Adrenal gland (tissue), 12 donors: ENCODE measurements around the gene SLC29A1. TPM values are rescaled to one million over a fixed set of nuclear protein-coding genes. Genes with fewer than 3 reads are reported as not detected.
A peak's percentile ranks its signal among the peaks of the same experiment; 100 is the strongest.

Experiments used
- DNase-seq, 7 donors: peaks; one replicate each; pipeline ENCODE4 v3.0.0-alpha.2; 2019 to 2020
- H3K27ac ChIP-seq, 5 donors: fragments of 200-600 bp; sonication (generic) in 4 of 5; 1 replicate in 3 of 5; 2 replicates in 2 of 5; pipeline versions ENCODE4 v1.5.1 to v1.8.0; 2016 to 2020; ENCODE audit warnings: mild to moderate bottlenecking in 1 of 5
- H3K27me3 ChIP-seq: fragments of 200-600 bp; 2 replicates; pipeline ENCODE4 v1.8.0; 2021
- H3K36me3 ChIP-seq, 2 donors: fragments of 200-600 bp; replicated peaks in 1 of 2; 1 replicate in 1 of 2; 2 replicates in 1 of 2; pipeline versions ENCODE4 v1.5.1 to v1.8.0; 2018 to 2022
- H3K4me1 ChIP-seq, 2 donors: fragments of 200-600 bp; replicated peaks in 1 of 2; 1 replicate in 1 of 2; 2 replicates in 1 of 2; pipeline versions ENCODE4 v1.5.1 to v1.8.0; 2018 to 2021
- H3K4me3 ChIP-seq, 4 donors: fragments of 200-600 bp; sonication (generic) in 3 of 4; one replicate each; pipeline ENCODE4 v1.5.1; 2016 to 2018
- H3K9me3 ChIP-seq, 3 donors: fragments of 200-600 bp; sonication (generic) in 1 of 3; replicated peaks in 1 of 3; 1 replicate in 2 of 3; 2 replicates in 1 of 3; pipeline versions ENCODE4 v1.5.1 to v1.8.0; 2016 to 2021
- CTCF ChIP-seq, 6 experiments: fragments of 450-650 bp in 4 of 6; fragments of 200-600 bp in 2 of 6; sonication (generic) in 1 of 6; IDR thresholded peaks; 1 replicate in 5 of 6; 2 replicates in 1 of 6; pipeline versions ENCODE4 v1.5.1 to v1.8.0; 2016 to 2021; ENCODE audit warnings: antibody characterized with exemption in 6 of 6, mild to moderate bottlenecking in 2 of 6, moderate library complexity in 1 of 6
- POLR2A ChIP-seq, 2 donors: fragments of 450-650 bp; IDR thresholded peaks; one replicate each; pipeline ENCODE4 v1.6.1; 2017; ENCODE audit warnings: antibody characterized with exemption in 2 of 2, mild to moderate bottlenecking in 2 of 2, moderate library complexity in 1 of 2
- WGBS, 4 donors: extraction: QIAGEN DNeasy Blood & Tissue Kit in 2 of 4; methylation state at CpG; one replicate each; pipeline versions ENCODE4 v1.1.5 to v1.1.7; 2013 to 2017; 5-methylcytosine and 5-hydroxymethylcytosine counted together
- intact Hi-C, 2 donors: fragments of 100-400 bp; cut with DNase I; formaldehyde crosslinking; loops; one replicate each; pipeline versions ENCODE4 v1.14.1 to v1.15.0; 2022 to 2023
- polyA plus RNA-seq, 3 donors: library from polyadenylated mRNA; stranded (reverse); fragments of 200-250 nt in 2 of 3; fragments of 350-450 nt in 1 of 3; fragmentation: Illumina TruSeq in 1 of 3; extraction: RNeasy Lipid Tissue Mini Kit (QIAGEN cat#74804) in 1 of 3; gene quantifications; one replicate each; pipeline ENCODE4 v1.2.3, GENCODE V29; 2013 to 2014
- total RNA-seq, 9 donors: library from RNA; depleted of rRNA in 4 of 9; stranded (reverse); fragments of >200 nt in 4 of 9; fragments of 120-200 nt in 1 of 9; fragmentation: NEBNext Ultra II Directional in 1 of 9; extraction: Animal tissue kit (Norgen Biotek cat#: 25700) in 1 of 9; gene quantifications; one replicate each; pipeline versions ENCODE4 v1.1.0 to v1.2.4, GENCODE V29; 2013 to 2023
- donor health status: healthy with polysubstance abuse.
- donor health status: Bipolar disorder and iron deficiency.
- donor health status: DM: yes; HTN: yes; CAD: no.
- donor health status: DM: no; HTN: no; CAD: no.
- donor health status: DM: no; HTN: no; CAD: no.
- donor health status: DM: yes; HTN: yes; CAD: no.

The SLC29A1 gene
- total and polyA plus RNA-seq, 12 donors: 48.6 to 356 (median 134) TPM

- TF ChIP-seq POLR2A (IDR thresholded peaks at IDR 0.05) (peak; percentile 59 to 76), CTCF (IDR thresholded peaks at IDR 0.05) (peak in 3 of 6 experiments; percentile 83 to 87 (median 86))
- Histone ChIP-seq H3K4me3 (peak within 1 kb of the TSS; percentile 66 to 100 (median 89)), H3K27me3 (no peaks in the 10 kb centered on the region), H3K4me1 (peaks cover 13 to 22% of the 10 kb centered on the region in 2 donors), H3K27ac (peak within 1 kb of the TSS; percentile 34 to 98 (median 85)), H3K9me3 (no peaks in the 10 kb centered on the region), H3K36me3 (peaks cover 0 to 40% of the 10 kb centered on the region in 2 donors)
- intact Hi-C loops: no loop called here
- peak; percentile 72 to 84 (median 75) for DNase-seq
- 0 to 1% (median 0%) methylated on average over 5 to 80 of the region's 80 CpGs; no CpG with 5 or more reads in 1 of the 4 donors for WGBS, 4 donors
Measured at GRCh38 chr6:44257025-44257752, 33.8 kb downstream of the SLC29A1 start, which contains the start of gene SLC35B2. Gene SLC35B2 (minus strand): TSS chr6:44257528. CDS start chr6:44257410, 118 bp downstream.

GRCh38 chr6:44257753-44258324 lies 34.4 kb downstream of the SLC29A1 start:
- no peak for TF ChIP-seq POLR2A (IDR thresholded peaks at IDR 0.05)
- peak in 3 of 6 experiments; percentile 23 to 45 (median 34) for TF ChIP-seq CTCF (IDR thresholded peaks at IDR 0.05)
- Histone ChIP-seq H3K4me3 (peak overlapping the region in 2 of 4 donors; percentile 92 to 100), H3K4me1 (peaks cover 13 to 29% of the 10 kb centered on the region in 2 donors), H3K27ac (peak overlapping the region in 3 of 5 donors; percentile 85 to 98 (median 92)), H3K27me3 (no peaks in the 10 kb centered on the region), H3K9me3 (no peaks in the 10 kb centered on the region), H3K36me3 (peaks cover 0 to 34% of the 10 kb centered on the region in 2 donors)
- intact Hi-C loops: no loop called here
- 23 to 29% (median 26%) methylated on average over 15 of the region's 15 CpGs for WGBS, 4 donors
- DNase-seq: no peak

- Histone ChIP-seq H3K4me1 (peaks cover 17 to 34% of the 10 kb centered on the region in 2 donors), H3K4me3 (no peak overlapping the region), H3K9me3 (no peaks in the 10 kb centered on the region), H3K27me3 (no peaks in the 10 kb centered on the region), H3K36me3 (peaks cover 0 to 28% of the 10 kb centered on the region in 2 donors), H3K27ac (peak overlapping the region in 2 of 5 donors; percentile 92 to 98)
- 82 to 93% (median 88%) methylated on average over 9 of the region's 9 CpGs for WGBS, 4 donors
- intact Hi-C loops: no loop called here
- DNase-seq: no peak
- TF ChIP-seq POLR2A (IDR thresholded peaks at IDR 0.05) (no peak), CTCF (IDR thresholded peaks at IDR 0.05) (no peak)
Measured at GRCh38 chr6:44258325-44258863, 35.0 kb downstream of the SLC29A1 start.

- H3K4me3 ChIP-seq: no peak overlapping the region
- WGBS, 4 donors: 86 to 97% (median 91%) methylated on average over 3 of the region's 3 CpGs
Measured at GRCh38 chr6:44258921-44259320, 35.5 kb downstream of the SLC29A1 start.

More at GRCh38 chr6:44258921-44259320, 35.5 kb downstream of the SLC29A1 start:
- DNase-seq: no peak
- TF ChIP-seq POLR2A (IDR thresholded peaks at IDR 0.05) (no peak), CTCF (IDR thresholded peaks at IDR 0.05) (no peak)
- Histone ChIP-seq H3K4me1 (peaks cover 22 to 35% of the 10 kb centered on the region in 2 donors), H3K27ac (no peak overlapping the region), H3K27me3 (no peaks in the 10 kb centered on the region), H3K9me3 (no peaks in the 10 kb centered on the region), H3K36me3 (peaks cover 0 to 23% of the 10 kb centered on the region in 2 donors)
- intact Hi-C loops: no loop called here
